Stimulated activated CD4-positive, alpha-beta T cell treated with anti-CD3 and anti-CD28 coated beads, Interleukin-15, amount 100 ng/mL, for 48 hours (primary cell): ENCODE results near the gene SRGAP3.

Source experiments
- DNase-seq, 2 donors: peaks; one replicate each; pipeline ENCODE4 v3.0.0-alpha.2; 2020; ENCODE audit warnings: low read depth in 2 of 2

Gene SRGAP3

DNA sequence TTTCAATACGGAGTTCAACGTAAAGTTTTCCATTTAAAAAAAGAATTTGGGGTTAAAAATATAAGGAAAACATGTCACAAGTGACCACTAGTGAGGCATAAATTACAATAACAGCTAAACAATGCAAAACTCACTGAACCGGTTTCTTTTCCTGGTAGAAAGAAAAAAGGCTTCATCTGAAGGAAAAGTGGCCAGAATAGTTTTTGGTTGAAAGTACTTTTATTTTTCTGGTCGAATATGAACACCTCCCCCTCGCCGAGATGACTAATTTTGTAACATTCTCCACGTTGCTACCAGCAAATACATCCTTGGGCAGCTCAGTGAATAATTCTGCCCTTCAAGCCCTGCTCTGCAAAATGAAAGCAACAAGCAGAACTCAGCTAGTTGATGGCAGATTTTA lies 3.9 kb upstream of the SRGAP3 start:
- DNase-seq, result no peak

GRCh38 chr3:9251055-9251786 lies 1.8 kb upstream of the SRGAP3 start:
- no peak for DNase-seq

DNA sequence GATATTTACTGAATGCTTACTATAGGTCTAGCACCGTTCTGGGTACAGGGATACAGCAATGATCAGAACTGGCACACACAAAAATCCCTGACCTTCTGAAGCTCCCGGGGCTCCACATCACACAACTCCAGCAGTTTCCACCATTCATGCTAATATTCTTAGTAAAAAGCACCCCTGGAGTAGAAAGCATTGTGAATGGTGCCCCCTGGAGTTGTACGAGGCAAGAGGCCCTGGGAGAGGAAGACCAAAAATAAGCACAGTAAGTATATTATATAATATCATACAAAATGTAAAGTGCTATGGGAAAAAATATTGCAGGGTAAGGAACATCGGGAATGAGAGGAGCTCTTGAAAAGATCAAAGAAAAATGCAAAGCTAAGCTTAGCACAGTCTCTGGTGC lies 790 bp upstream of the SRGAP3 start:
- DNase-seq, result no peak

GRCh38 chr3:9248522-9249271 lies 749 bp downstream of the SRGAP3 start:
- DNase-seq, result no peak

GRCh38 chr3:9247941-9248521 lies 1.4 kb downstream of the SRGAP3 start:
- no peak for DNase-seq

DNA sequence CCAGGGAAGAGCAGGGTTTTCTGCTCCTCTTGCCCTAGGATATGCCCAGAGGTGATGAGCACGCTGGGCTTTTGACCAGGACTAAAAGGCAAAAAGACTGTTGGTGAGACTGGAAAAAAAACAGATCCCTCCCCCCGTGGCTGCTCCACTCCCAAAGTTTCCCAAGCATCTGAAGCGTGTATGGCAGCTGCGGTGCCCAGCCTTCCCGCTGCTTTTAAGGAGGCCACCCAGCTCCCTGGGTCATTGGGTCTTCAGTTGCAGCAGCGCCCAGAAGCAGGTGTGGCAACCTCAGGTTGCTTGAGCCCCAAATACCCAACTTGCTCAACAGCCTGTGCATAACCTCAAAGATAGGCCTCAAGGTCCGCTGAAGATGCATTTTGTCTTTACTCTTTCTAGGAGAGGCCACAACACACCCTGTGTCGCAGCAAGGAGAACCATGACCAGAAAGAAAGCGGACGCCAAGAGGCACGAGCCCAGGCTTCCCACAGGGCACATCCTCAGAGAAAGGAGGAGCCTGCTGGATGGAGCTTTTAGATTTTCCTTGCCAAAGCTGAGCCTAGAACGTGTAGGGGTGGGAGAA lies 2.0 kb downstream of the SRGAP3 start:
- no peak for DNase-seq

GRCh38 chr3:9246189-9246588 lies 3.3 kb downstream of the SRGAP3 start:
- DNase-seq, result no peak

GRCh38 chr3:9244495-9245183 lies 4.8 kb downstream of the SRGAP3 start:
- DNase-seq, result no peak

- no peak for DNase-seq
Measured at GRCh38 chr3:9241956-9242355, 7.5 kb downstream of the SRGAP3 start.

DNA sequence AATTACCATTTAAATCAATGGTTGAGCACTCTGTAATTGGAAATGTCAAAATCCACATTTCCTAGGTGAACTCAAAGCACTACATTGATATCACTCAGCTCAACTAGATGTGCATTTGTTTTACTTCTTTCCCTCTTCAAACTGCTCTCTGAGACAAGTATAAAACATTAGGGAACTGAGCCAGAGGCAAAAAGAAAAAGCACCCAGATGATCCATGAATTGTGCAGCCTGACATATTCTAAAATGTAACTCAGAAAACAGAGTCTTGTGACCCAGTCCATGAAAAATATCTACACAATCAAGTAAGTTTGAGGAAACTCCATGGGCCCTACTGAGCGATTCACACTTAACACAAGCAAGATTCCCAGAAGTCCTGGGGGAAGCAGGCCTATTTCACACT lies 9.8 kb downstream of the SRGAP3 start:
- no peak for DNase-seq

GRCh38 chr3:9238721-9239295 lies 10.6 kb downstream of the SRGAP3 start:
- DNase-seq, result no peak

DNA sequence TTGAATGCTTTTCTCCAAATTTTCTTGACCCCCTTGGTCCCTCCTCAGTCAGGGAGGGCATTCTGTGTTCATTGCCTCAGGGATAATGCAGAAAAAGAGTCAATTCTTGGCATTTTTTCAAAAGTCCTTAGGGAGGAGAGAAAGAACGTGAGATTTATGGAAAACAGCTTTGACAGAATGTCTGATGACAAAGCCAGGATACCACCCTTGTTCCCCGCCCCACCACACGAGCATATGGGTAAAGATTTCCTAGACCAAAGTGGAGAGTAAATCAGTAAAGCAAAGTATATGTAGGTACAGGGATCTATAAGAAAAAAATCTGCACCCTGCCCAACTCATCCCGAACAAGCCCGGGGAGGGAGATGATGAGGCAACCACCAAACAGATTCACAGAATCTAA lies 11.2 kb downstream of the SRGAP3 start:
- DNase-seq, result no peak

- no peak for DNase-seq
Measured at GRCh38 chr3:9233814-9234600, 15.4 kb downstream of the SRGAP3 start.

- no peak for DNase-seq
Measured at GRCh38 chr3:9233101-9233500, 16.3 kb downstream of the SRGAP3 start.

DNA sequence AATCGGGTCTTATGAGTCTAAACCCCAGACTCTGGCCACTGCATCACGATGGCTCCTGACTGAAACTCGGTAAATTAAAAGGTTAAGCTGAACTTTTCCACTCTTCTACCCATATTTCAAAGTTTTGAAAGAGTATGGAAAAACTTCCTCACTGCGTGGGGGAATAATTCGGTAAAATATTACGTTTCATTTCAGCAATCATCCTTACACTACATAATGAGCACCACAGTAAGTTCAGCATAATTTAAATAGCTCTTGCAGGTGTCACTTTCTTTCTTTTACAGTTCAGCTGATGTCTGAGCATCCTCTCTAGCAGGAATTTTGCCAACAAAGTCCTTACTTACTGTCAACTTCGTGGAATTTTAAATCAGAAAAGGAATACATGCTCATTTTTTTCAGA lies 17.5 kb downstream of the SRGAP3 start:
- DNase-seq, result no peak

DNA sequence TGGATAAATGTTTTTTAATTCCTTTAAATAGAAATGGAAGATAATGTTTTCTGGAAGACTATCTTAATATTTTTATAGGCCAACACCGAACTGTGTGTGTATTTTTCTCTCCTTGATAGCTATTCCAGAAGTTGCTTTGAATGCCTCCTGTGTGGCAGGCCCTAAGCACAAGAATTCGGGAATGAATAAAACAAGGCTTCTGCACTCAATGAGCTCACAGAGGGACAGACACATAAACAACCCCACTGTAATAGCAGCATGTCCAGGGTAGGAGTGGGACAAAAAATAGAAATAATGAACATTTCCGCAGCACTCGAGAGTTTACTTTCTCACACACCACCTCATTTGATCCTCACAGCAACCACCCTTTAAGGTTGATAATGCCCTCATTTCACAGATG lies 18.0 kb downstream of the SRGAP3 start:
- DNase-seq, result no peak

DNA sequence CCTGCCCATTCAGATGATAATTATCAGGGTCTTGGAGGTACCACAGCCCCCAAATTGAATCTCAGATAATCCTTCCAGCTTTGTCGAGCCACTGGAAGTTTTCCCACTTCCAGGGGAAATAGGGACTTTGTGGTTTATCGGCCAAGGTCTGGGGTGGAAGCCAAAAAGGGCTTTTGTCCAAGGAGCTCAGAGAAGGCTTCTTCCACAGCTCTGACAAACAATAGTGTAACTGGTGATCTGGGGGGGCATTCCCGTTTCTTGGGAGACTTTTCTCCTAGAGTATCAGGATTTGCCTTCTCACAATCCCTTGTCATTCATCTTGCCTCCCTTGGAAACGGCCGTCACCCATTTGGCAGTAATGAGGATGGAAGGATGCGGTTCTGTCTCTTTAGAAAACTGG lies 18.4 kb downstream of the SRGAP3 start:
- DNase-seq, result no peak

- no peak for DNase-seq
Measured at GRCh38 chr3:9230596-9230995, 18.9 kb downstream of the SRGAP3 start.

GRCh38 chr3:9229879-9230278 lies 19.6 kb downstream of the SRGAP3 start:
- DNase-seq, result no peak

DNA sequence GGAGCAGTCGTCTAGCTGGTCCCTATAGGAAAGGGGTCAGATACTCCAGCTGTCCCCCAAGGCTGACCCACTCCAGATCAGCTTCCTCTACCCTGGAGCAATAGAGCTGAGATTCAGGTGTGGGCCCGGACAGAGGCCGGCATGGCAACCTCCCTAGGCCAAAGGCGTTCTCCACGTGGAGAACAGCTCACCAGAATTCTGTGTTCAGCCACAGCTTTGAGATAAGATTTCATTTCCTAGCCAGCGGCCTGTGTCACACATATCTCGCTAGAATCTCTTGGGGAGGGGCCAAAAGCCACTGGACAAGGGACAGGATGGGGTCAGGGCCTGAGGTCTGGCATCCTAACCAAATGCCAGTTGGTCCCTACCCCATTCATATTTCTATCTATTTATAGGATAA lies 20.1 kb downstream of the SRGAP3 start:
- DNase-seq, result no peak

DNA sequence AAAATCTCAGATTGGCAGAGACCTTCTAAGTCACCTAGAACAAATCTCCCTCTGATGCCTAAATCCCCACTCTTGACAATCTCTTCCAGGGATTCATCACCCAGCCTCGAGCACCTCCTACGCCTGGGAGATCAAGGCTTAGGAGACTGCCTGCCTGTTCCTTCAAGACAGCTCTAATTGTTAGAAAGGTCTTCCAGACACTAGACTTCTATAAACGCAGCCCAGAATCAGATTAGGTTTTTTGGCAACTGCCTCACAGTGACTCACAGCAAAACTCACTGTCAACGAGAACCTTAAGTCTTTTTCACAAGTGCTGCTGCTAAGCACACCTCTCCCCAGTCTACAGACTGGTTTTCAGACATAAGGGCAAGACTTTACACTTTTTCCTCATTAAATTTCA lies 23.1 kb downstream of the SRGAP3 start:
- no peak for DNase-seq
